NK-92 (cell line): ENCODE data around the gene MFGE8.

ENCODE experiments used
- DNase-seq: peaks from one replicate; lab custom pipeline; 2025; ENCODE audit not compliant: unreplicated experiment; lab: John Stamatoyannopoulos, UW

The MFGE8 gene

DNA sequence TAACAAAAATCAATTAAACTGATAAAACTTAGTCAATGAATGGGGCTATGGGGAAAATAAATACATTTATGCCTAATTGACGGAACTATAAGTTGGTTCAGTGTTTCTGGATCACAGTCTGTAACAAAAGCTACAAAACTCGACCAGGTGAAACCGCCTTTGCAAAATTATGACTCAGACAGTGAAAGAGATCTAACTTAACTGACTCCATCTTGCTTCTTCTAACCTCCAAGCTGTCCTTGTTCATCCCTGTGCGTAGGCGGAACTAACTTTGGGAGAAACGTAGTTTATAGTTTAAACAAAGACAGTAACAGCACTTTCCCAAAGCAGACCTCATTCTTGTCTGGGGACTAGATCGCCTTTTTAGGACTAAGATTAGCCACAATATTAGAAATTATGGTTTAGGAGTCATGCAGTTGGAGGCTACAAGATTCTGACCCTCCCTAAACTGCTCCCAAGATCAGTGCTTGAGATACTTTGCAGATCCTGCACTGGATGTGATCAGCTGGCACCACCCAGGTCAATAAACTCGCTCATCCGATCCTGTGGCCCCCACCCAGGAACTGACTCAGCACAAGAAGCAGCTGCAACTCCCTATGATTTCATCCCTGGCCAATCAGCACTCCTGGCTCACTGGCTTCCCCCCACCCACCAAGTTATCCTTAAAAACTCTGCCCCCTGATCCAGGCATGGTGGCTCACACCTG is 7.2 kb upstream of the MFGE8 start:
- DNase-seq = no peak

DNA sequence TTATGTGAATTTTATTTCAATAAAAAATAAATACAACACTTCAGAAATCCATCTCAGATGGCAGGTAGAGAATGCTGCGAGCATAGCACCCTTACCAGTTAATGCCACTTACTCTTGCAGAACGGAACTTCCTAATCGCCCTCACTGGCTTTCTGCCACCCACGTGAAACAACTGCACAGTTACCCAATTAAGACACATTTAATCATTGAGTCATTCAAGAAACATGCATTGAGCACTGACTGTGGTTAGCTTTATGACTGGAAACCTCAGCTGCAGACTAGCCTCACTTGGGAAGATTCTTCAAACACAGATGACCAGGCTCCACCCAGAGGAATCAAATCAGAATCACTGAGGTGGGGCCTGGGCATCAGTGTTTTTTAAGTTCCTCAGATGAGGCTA is 5.6 kb upstream of the MFGE8 start:
- DNase-seq = no peak

DNA sequence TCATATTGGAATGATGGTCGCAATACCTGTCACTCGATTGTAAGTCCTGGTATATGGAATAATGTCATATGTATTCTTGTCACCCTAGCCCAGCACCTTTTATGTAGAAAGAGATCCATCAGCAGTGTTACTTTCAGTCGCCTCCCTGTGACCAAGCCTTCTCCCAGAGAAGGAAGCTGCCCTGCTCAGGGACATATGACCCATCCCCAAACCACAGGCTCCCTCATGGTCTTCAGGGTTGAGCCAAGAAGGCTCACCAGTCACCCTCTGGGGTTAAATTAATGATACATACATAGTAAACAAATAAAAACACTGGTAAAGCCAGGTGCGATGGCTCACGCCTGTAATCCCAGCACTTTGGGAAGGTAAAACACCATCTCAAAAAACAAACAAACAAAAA is 4.6 kb upstream of the MFGE8 start:
- DNase-seq = no peak

DNA sequence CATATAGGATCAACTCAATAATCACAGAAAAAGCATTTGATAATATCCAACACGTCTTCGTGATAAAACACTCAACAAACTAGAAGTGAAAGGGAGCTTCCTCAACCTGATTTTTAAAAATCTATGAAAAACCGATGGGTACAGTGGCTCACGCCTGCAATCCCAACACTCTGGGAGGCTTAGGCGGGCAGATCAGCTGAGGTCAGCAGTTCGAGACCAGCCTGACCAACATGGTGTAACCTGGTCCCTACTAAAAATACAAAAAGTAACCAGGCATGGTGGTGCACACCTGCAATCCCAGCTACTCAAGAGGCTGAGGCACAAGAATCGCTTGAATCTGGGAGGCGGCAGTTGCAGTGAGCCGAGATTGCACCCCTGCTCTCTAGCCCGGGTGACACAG is 2.2 kb upstream of the MFGE8 start:
- DNase-seq = no peak

DNA sequence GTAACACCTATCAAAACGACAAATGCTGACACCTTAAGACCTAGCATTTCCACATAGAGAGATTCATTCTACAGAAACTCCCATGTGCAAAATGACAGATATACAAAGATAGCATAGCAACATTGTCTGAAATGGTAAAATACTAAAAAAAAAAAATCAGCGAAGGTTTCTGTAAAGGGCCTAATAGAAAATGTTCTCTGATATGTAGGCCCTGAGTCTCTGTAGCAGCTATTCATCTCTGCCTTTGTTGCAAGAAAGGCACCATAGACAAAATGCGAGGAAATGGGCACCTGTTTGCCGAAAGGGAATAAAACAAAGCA is 631 bp upstream of the MFGE8 start:
- DNase-seq = no peak

DNA sequence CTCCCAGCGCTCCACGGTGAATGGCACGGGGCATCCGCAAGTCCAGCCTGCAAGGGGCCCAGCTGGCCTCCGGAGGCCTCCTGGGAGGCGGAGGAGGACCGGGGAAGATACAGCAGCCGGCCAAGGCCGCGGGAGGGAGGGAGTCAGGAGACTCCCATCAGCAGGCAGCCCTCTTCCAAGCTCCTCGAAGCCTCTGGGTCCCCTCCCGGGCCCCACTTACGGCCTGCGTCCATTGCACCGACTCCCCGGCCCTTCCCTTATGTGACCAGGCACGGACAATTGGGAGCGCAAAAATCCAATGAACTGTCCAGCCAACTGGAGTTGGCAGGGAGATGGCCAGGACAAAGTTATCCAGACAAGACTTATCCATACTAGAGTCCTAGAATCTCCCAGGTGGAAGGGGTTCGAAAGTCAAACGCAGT is 668 bp downstream of the MFGE8 start:
- DNase-seq = no peak

DNA sequence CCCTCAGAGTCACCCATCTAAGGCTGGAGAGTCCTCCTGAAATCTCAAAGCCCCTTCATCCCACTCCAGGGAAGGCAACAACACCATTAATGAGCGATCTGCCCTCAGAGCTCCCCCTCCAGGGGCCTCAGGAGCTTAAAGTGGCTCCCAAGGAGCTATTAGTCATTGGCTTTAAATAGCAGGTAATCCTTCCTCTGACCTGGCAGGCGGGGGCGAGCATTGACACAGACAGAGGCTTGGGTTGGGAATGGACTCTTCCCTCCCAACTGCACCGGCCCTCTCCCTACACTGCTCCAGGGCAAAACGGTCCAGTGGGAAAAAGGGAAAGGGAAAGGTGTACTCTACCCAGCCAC is 1.4 kb downstream of the MFGE8 start:
- no peak for DNase-seq

DNA sequence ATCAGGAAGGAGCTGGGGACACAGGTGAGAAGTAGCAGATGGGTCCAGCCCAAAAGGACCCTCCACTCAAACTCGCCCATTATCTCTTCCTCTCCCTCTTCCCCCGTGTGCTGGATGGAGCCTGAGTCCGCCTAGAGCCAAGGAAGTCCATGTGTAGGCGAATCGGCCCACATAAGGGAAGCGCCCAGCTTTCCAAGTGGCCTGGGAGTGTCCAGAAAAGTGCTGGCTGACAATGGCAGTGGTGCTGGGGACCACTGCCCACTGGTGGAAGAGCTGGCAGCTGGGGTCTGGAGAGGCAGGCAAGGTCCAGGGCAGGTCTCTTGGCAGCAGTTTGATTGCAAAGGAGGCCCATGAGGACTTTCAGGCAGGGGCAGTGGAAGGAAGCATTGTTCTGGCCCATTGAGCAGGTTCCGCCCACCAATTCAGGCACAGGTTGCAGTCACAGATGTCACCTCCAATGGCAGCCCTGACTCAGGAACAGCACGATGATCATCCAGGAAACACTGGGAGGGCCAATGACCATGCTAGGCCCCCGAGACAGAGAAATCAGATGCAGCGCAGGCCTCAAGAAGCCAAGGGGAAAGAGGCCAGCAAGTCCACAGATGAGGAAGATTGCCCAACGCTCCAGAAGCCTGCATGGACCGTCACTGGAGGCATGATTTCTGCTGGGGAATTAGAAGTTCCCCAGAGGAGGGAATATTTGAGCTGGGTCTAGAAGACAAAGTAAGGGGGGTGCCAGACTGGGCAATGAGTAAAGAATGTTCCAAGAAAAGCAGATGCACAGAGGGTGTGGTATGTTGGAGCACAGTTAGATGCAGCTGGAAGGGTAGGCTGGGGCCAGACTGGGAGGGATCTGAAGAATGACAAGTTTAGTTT is 3.0 kb downstream of the MFGE8 start:
- no peak for DNase-seq

DNA sequence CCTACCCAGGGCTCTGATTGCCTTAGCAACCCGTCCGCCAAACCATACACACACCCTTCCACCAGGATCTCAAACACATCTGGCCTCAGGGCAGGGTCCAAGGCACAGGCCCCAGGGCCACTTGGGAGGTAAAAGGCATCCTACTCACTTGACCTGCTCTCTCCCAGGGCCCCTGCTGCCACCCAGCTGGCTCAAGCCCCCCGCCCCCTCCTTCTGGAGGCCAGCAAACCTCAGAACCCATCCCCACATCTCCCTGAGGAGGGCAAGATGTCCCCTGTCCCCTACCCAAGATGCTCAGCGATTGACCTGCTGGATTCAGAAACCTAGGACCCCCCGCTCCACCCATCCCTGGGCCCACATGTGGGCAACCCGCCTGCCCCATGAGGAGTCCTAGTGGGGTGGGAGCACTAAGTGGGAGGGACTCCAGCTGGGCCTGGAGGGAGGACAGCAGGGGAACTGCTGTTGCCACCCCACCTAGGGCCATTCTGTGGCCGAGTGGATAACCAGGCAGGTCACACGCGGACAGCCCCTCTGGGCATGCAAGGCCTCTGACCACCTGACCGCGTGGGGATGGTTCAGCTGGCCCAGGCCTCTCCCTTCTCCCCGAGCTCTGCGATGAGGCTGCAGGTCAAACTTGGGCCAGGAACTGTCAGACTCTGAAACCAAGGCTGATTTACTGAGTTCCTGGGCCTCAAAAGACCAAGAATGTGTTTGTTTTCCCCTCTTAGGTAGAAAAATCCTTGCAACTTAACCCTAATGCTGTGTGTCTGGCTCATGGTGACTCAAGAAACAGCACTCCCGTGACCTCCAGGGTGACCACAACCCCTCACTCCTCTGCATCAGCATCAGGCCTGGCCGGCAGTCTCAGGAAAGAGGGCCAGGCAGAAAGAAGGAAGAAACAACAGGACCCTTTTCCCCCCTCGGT is 4.2 kb downstream of the MFGE8 start:
- no peak for DNase-seq

DNA sequence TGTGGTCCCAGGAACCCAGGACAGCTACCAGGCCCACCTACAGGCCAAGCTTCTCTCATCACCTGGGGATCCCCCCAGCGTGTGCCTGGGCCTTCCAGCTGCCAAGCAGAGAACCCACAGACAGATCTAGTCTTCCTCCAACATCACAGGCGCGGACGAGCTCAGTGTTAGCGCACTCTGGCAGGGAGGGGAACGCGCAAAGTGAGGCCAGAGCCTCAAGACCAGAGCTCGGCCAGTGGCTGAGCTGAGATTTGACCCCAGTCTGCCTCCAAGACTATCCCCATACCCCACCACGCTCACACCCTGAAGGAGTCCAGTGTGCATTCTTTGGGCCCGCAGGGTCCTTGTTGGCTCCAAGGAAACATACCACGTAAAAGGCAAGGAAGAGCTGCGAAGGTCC is 5.1 kb downstream of the MFGE8 start:
- DNase-seq = no peak

DNA sequence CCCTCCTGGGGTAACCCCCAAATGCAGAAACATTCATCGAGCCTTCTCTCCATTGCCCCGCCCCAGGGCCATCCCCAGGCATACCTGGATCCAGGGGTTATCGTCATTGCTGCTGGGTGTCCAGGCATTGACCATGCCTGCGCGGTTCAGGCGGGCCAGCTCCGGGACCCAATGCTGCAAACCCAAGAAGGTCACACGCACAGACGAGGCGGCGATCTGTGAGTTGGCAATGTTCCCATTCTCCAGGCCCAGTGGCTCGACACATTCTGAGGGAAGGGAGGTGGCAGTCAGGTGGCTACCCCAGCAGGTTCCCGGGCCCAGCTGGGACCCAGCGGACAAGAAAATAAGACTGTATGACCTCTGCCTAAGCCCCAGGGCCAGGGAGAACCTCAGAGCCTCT is 6.1 kb downstream of the MFGE8 start:
- no peak for DNase-seq

DNA sequence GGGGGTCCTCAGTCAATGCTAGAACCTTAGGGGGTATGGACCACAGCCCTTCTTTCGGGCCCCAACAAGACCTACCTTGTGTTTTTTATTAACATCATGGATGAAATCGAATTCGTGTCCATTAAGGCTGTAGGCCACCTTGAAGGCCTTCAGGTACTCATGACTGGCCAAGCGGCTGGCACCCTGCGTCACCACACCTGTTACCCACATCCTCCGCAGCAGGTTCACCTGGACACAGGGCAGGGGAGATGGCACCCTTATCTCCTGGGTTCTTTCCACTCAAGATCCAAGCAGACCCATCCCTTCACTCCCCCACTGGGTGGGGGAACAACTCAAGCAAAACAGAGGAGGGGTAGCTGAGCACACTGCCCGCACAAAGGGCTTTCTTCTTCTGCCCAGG is 6.6 kb downstream of the MFGE8 start:
- no peak for DNase-seq

DNA sequence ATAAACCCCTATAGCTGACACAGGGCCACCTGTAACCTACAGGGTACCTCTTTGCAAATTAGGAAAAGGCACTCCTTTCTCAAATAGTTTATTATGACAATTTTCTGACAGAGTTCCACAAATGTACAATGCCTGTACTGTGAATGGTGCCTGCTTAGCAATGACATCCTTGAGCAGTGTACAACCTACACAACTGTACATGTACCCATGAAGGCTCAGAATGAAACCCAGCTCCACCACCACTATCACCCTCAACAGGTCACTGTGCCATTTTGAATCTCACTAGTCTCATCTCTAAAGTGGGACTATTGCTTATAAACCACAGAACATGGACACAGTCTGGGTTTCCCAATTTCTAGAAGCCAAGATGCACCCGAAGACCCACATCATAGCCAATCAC is 7.0 kb downstream of the MFGE8 start:
- DNase-seq = no peak

DNA sequence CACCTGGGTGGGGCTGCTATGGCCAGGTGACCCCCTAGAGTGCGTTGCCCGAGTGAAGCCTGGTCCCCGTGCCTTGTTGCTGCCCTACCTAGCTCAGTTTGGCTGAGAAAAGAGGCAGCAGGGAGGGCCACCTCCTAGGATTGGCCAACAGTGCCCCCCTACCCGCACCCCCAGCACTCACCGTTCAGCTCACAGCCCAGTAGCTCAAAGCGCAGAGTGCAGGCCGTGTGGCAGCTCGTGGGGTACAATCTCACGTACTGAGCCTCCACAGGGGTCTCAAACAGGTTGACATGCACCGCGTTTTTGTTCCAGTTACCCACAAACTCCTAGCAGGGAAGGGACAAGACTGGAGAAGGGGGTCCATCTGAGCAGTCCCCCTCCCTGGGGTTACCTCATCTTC is 7.6 kb downstream of the MFGE8 start:
- no peak for DNase-seq

DNA sequence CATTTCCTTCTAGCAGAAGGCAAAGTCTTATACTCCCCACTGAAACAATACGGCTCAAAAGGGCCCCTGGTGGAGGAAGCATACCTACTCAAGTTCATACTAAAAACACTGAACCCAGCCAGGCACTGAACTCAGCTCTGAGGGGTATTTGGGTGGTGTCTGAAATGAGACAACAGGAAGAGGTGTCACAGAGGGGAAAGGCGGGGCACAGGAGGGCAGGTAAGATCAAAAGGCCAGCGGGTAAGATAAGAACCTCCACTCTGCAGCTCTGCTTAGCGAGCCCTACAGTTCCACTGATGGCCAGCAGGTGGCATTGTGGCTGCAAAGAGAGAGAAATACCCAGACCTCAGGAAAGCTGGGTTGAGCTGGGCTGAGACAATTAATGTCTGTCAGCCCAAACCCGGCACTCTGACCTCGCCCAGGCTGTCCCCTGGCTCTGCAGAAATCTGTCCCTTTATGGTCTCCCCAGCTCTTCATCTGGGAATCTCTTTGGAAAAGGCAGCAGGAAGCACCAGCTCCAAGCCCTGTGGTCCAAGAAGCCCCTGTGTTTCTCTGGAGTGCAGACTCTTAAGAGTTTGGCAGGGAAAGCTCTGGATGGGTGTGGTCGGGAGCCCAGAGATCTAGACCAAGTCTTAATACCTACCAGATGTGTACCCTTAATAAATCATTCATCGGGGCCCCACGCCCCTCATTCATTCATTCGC is 8.4 kb downstream of the MFGE8 start:
- peak; percentile 63 for DNase-seq

DNA sequence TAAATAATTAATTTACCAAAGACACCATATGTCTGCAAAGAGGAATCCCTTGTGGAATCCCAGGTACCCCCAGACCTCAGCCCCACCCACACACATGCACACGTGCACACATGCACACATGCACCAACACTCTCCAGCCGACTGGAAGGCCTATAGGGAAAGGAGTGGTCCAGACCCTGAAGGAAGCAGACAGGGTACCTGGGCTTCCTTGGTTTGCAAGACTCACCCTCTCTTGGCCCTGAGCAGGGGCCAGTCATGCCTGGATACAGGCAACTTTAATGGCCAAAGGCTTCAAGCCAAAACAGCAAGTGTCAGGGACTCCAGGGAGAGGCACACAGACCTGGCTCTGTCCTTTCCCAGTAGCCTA is 8.9 kb downstream of the MFGE8 start:
- DNase-seq = no peak

DNA sequence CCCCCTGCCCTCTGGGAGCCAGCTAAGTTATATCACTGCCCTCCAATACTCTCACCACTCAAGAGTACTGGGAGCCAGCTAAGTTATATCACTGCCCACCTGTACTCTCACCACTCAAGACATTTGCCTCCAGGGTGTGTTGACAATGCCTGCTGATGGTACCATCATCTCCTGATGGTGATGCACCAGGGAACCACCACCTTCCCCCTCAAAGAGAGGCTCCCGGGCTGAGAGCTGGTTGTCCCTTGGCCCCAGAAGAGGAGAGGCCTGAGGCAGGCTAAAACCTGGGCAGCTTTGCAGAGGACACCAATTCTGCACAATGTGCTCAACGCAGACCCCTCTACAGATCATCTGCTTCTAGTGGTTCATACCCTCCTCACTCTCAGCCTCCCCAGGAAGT is 10.3 kb downstream of the MFGE8 start:
- no peak for DNase-seq

DNA sequence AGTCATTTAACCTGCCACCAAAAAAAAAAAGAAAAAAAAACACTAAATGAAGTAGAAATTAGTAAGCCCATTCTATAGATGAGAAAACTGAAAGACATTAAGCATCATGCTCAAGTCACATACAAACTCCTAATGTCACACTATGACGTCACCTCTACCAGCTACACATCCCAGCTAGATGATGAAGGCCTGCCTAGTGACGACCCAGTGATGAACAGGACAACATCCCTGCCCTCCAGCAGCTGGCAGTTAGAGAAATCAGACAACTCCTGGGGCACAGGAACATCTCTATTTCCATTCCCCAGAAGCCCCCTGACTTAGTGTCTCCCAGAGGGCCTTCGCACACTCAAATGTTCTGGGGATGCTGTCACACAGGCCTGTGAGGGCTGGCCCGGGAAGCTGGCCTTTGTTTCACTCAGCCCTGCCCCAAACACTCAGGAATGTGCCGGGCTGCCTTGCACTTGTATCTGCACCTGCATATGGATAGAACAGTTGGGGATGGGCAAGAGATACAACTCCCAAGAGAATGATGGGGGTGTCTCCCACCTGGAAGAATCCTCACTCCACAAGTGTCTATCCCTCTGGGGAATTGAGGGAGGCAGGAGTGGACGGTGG is 10.9 kb downstream of the MFGE8 start:
- DNase-seq = no peak

DNA sequence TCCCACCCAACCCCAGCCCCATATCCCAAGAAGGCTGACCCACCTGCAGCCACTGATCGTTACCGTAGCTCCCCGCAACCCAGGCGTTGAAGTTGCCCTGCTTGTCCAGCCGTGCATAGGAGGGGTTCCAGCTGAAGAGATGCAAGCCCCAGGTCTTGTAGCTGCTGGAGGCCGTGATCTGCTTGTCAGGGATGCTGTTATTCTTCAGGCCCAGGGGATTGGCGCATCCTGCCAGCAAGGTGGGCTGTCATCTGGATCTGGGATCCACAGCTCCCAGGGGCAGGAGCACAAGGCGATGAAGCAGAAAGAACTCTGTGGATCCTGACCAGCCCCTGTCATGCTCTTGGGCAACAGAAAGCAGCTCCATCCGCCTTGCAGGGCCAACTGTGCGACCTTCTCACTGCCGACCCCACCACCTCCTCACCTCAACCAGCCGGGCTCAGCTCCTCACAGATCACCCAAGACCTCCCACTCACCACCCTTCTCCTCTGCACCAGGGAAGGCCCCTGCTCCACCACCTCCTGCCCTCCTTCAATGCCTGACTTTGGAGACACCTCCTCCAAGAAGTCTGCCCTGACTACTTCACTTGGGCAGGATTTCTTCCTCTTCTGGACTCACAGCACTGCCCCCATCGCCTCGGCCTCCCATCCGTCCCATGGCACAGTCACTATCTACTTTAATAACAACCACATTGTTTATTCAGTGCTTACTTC is 11.5 kb downstream of the MFGE8 start:
- no peak for DNase-seq

DNA sequence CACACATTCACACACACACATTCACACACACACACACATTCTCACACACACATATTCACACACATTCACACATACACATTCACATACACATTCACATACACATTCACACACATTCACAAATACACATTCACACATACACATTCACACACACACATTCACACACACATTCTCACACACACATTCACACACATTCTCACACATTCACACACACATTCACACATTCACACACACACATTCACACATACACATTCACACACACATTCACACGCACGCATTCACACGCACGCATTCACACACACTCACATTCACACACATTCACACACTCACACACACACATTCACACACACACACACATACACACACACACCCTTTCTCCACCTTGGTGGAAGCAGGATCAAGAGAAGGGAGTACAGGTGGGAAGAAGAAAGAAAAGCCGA is 12.2 kb downstream of the MFGE8 start:
- DNase-seq = no peak
